ENCODE data around the gene BPIFB2.

DNA sequence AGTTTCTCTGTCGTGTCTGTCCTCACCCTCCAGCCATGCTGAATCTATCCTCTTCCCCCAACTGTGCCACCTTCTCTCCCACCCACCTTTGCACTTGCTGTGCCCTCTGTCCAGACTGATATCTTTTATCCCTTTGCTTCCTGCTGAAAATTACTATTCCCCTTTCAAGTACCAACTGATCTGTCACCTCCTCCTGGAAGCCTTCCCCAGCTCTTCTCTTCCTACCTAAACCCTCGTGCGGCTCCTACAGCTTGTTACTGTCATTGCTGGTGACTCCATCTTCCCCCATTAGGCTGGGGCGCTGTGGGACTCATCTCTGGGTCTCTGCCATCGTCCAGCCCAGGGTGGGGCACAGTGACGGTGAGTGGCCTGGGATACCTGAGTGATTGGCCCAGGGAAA lies 25.1 kb downstream of the BPIFB2 start:
- TF ChIP-seq, protein P1, sequence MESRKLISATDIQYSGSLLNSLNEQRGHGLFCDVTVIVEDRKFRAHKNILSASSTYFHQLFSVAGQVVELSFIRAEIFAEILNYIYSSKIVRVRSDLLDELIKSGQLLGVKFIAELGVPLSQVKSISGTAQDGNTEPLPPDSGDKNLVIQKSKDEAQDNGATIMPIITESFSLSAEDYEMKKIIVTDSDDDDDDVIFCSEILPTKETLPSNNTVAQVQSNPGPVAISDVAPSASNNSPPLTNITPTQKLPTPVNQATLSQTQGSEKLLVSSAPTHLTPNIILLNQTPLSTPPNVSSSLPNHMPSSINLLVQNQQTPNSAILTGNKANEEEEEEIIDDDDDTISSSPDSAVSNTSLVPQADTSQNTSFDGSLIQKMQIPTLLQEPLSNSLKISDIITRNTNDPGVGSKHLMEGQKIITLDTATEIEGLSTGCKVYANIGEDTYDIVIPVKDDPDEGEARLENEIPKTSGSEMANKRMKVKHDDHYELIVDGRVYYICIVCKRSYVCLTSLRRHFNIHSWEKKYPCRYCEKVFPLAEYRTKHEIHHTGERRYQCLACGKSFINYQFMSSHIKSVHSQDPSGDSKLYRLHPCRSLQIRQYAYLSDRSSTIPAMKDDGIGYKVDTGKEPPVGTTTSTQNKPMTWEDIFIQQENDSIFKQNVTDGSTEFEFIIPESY (IDR thresholded peaks at IDR 0.05; ENCODE audit: borderline replicate concordance, low read depth): no peak
- TF ChIP-seq, protein P2, sequence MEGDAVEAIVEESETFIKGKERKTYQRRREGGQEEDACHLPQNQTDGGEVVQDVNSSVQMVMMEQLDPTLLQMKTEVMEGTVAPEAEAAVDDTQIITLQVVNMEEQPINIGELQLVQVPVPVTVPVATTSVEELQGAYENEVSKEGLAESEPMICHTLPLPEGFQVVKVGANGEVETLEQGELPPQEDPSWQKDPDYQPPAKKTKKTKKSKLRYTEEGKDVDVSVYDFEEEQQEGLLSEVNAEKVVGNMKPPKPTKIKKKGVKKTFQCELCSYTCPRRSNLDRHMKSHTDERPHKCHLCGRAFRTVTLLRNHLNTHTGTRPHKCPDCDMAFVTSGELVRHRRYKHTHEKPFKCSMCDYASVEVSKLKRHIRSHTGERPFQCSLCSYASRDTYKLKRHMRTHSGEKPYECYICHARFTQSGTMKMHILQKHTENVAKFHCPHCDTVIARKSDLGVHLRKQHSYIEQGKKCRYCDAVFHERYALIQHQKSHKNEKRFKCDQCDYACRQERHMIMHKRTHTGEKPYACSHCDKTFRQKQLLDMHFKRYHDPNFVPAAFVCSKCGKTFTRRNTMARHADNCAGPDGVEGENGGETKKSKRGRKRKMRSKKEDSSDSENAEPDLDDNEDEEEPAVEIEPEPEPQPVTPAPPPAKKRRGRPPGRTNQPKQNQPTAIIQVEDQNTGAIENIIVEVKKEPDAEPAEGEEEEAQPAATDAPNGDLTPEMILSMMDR (IDR thresholded peaks at IDR 0.05): no peak
- TF ChIP-seq CHD2 (IDR thresholded peaks at IDR 0.05; ENCODE audit: low read length, partially characterized antibody): no peak

Data from SK-N-SH (cell line).